Neural cell (in vitro differentiated cells): ENCODE data around the gene GPLD1. TPM values are rescaled to one million over a fixed set of nuclear protein-coding genes. Genes with fewer than 3 reads are reported as not detected.

ENCODE experiments used
- H2AFZ ChIP-seq: fragments of 200-600, 300-800 bp; sonication (generic), shearing (Covaris generic); 2 replicates; pipeline ENCODE4 v1.6.0; 2014; ENCODE audit warnings: low read depth, mild to moderate bottlenecking, antibody characterized with exemption, low read length, moderate library complexity
- H3F3A ChIP-seq: fragments of 200-600 bp; shearing (Covaris generic); 2 replicates; pipeline ENCODE4 v1.6.1; 2016; ENCODE audit warnings: mild to moderate bottlenecking, moderate library complexity, mixed read lengths, antibody characterized with exemption, low read length; ENCODE audit not compliant: insufficient read depth, poor library complexity, severe bottlenecking
- H3K27ac ChIP-seq: fragments of 200-600, 300-800 bp; sonication (generic), shearing (Covaris generic); 2 replicates; pipeline ENCODE4 v1.5.1; 2014; ENCODE audit warnings: mild to moderate bottlenecking, low read length, moderate library complexity
- H3K27me3 ChIP-seq: fragments of 300-800, 200-600 bp; sonication (generic), shearing (Covaris generic); 2 replicates; pipeline ENCODE4 v1.6.0; 2014; ENCODE audit warnings: mild to moderate bottlenecking, low read depth, low read length, moderate library complexity; ENCODE audit not compliant: insufficient read depth
- H3K36me3 ChIP-seq: fragments of 300-800, 200-600 bp; sonication (generic), shearing (Covaris generic); 2 replicates; pipeline ENCODE4 v1.5.1; 2014; ENCODE audit warnings: mild to moderate bottlenecking, antibody characterized with exemption, low read length, moderate library complexity; ENCODE audit not compliant: insufficient read depth
- H3K4me2 ChIP-seq: fragments of 300-800, 200-600 bp; sonication (generic), shearing (Covaris generic); 2 replicates; pipeline ENCODE4 v1.6.0; 2014; ENCODE audit warnings: mild to moderate bottlenecking, low read length
- H3K4me3 ChIP-seq: fragments of 300-800, 200-600 bp; sonication (generic), shearing (Covaris generic); 2 replicates; pipeline ENCODE4 v1.5.1; 2014; ENCODE audit warnings: mild to moderate bottlenecking, low read length, moderate library complexity
- H3K79me2 ChIP-seq: fragments of 200-600 bp; shearing (Covaris generic); replicated peaks from 2 replicates; pipeline ENCODE4 v1.6.0; 2014; ENCODE audit warnings: mild to moderate bottlenecking, low read length, moderate library complexity; ENCODE audit not compliant: insufficient read depth
- H3K9ac ChIP-seq: fragments of 300-800, 200-600 bp; sonication (generic), shearing (Covaris generic); 2 replicates; pipeline ENCODE4 v1.6.1; 2016; ENCODE audit warnings: mild to moderate bottlenecking, low read length, mixed read lengths
- H3K9me2 ChIP-seq: fragments of 200-600 bp; shearing (Covaris generic); 2 replicates; pipeline ENCODE4 v1.6.1; 2016; ENCODE audit warnings: mild to moderate bottlenecking, low read length, mixed read lengths; ENCODE audit not compliant: insufficient read depth
- H3K9me3 ChIP-seq: fragments of 200-600, 300-800 bp; sonication (generic), shearing (Covaris generic); 2 replicates; pipeline ENCODE4 v1.6.1; 2016; ENCODE audit warnings: mild to moderate bottlenecking, mixed run types, low read length, moderate library complexity, mixed read lengths
- H4K20me1 ChIP-seq: fragments of 200-600 bp; shearing (Covaris generic); 2 replicates; pipeline ENCODE4 v1.6.1; 2016; ENCODE audit warnings: mild to moderate bottlenecking, mixed run types; ENCODE audit not compliant: insufficient read depth
- CTCF ChIP-seq: fragments of 450-650 bp; IDR thresholded peaks from 2 replicates; pipeline ENCODE4 v1.5.1; 2014; ENCODE audit warnings: antibody characterized with exemption, mild to moderate bottlenecking, moderate library complexity; ENCODE audit not compliant: poor library complexity, severe bottlenecking
- EP300 ChIP-seq: fragments of 450-650 bp; conservative IDR thresholded peaks from 2 replicates; pipeline ENCODE4 v1.6.1; 2014; ENCODE audit warnings: antibody characterized with exemption, mild to moderate bottlenecking, moderate library complexity; ENCODE audit not compliant: poor library complexity, severe bottlenecking
- EZH2 ChIP-seq: fragments of 200-600, 300-800 bp; shearing (Covaris generic), sonication (generic); IDR thresholded peaks from 2 replicates; pipeline ENCODE4 v1.6.1; 2014; ENCODE audit warnings: antibody characterized with exemption, low read length, borderline replicate concordance, mild to moderate bottlenecking; ENCODE audit not compliant: insufficient read depth, poor library complexity, severe bottlenecking
- MXI1 ChIP-seq: fragments of 450-650 bp; conservative IDR thresholded peaks from 2 replicates; pipeline ENCODE4 v1.6.1; 2014; ENCODE audit warnings: antibody characterized with exemption, mild to moderate bottlenecking; ENCODE audit not compliant: poor library complexity, severe bottlenecking
- POLR2AphosphoS5 ChIP-seq: IDR thresholded peaks from 2 replicates; pipeline ENCODE4 v1.6.1; 2012
- RAD21 ChIP-seq: fragments of 450-650 bp; conservative IDR thresholded peaks from 2 replicates; pipeline ENCODE4 v1.6.1; 2014; ENCODE audit warnings: antibody characterized with exemption, mild to moderate bottlenecking, moderate library complexity
- REST ChIP-seq: IDR thresholded peaks from 2 replicates; pipeline ENCODE4 v1.6.1; 2012; ENCODE audit warnings: borderline replicate concordance
- SMC3 ChIP-seq: fragments of 450-650 bp; conservative IDR thresholded peaks from 2 replicates; pipeline ENCODE4 v1.6.1; 2014; ENCODE audit warnings: antibody characterized with exemption, mild to moderate bottlenecking, moderate library complexity; ENCODE audit not compliant: poor library complexity
- TAF1 ChIP-seq: IDR thresholded peaks from 2 replicates; pipeline ENCODE4 v1.6.1; 2012; ENCODE audit warnings: low read depth
- polyA plus RNA-seq: library from polyadenylated mRNA; depleted of rRNA; stranded (reverse); fragments of >200 nt; gene quantifications from 2 replicates; pipeline ENCODE4 v1.2.3, GENCODE V29; 2014

Gene GPLD1
- polyA plus RNA-seq, 1 donor from 2014 or later, result 11.0 TPM

- Histone ChIP-seq H3K79me2 (no peaks in the 10 kb centered on the region), H3F3A (no peaks in the 10 kb centered on the region), H3K9ac (no peak overlapping the region), H3K9me3 (no peaks in the 10 kb centered on the region), H3K36me3 (no peaks in the 10 kb centered on the region), H3K4me2 (no peak overlapping the region), H3K4me3 (no peak overlapping the region), H3K27ac (no peak overlapping the region), H2AFZ (no peak overlapping the region), H3K27me3 (no peaks in the 10 kb centered on the region), H4K20me1 (no peaks in the 10 kb centered on the region), H3K9me2 (no peaks in the 10 kb centered on the region)
- no peak for TF ChIP-seq RAD21
- no peak for TF ChIP-seq POLR2AphosphoS5
- no peak for TF ChIP-seq REST
- no peak for TF ChIP-seq MXI1
- TF ChIP-seq TAF1, result no peak
- TF ChIP-seq SMC3, result no peak
- no peak for TF ChIP-seq EP300
- no peak for TF ChIP-seq CTCF
- no peak for TF ChIP-seq EZH2
These were observed 98.2 kb downstream of the GPLD1 start for GRCh38 chr6:24391208-24391607.

DNA sequence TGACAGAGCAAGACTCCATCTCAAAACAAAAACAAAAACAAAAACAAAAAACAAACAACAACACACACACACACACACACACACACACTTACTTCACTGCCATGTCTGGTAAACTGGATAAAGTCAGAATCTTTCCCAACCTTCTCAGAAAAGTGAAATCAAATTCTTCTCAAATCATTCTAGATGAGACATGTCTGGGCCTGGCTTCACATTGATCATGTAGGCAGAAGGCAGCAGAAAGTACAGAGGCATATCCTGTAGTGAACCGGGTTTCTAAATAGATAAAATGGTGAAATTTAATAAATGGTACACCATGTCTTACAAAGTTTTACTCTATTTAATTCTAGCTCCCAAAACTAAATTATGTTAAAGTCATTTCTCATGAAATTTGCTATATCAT lies 101.6 kb downstream of the GPLD1 start:
- no peaks in the 10 kb centered on the region for H3K9me3 ChIP-seq
- no peak for TF ChIP-seq EZH2
- no peak for TF ChIP-seq REST
- no peak for TF ChIP-seq POLR2AphosphoS5
- TF ChIP-seq CTCF, result no peak
- no peak for TF ChIP-seq EP300
- TF ChIP-seq RAD21, result no peak
- TF ChIP-seq MXI1, result no peak
- no peak for TF ChIP-seq SMC3
- no peak for TF ChIP-seq TAF1
- no peak overlapping the region for H3K4me3 ChIP-seq
- H4K20me1 ChIP-seq, result no peaks in the 10 kb centered on the region
- no peak overlapping the region for H2AFZ ChIP-seq
- no peak overlapping the region for H3K27ac ChIP-seq
- no peaks in the 10 kb centered on the region for H3K9me2 ChIP-seq
- no peak overlapping the region for H3K4me2 ChIP-seq
- no peaks in the 10 kb centered on the region for H3K36me3 ChIP-seq
- no peaks in the 10 kb centered on the region for H3K79me2 ChIP-seq
- no peak overlapping the region for H3K9ac ChIP-seq
- no peaks in the 10 kb centered on the region for H3K27me3 ChIP-seq
- no peaks in the 10 kb centered on the region for H3F3A ChIP-seq
